ENCODE measurements around the gene NCKAP1. TPM values are rescaled to one million over a fixed set of nuclear protein-coding genes. Genes with fewer than 3 reads are reported as not detected.
A peak's percentile ranks its signal among the peaks of the same experiment; 100 is the strongest.

Gene NCKAP1
- total and polyA plus RNA-seq, 2 donors (not counting 3 experiments of a cell fraction or from before 2014, with no cell fraction given), result 49.4 to 130 TPM

- no peaks in the 10 kb centered on the region for H4K20me1 ChIP-seq (replicated peaks; ENCODE audit: control insufficient read depth, extremely low read depth, insufficient read depth, low read length)
- peak within 1 kb of the TSS; percentile 79 for H3K27ac ChIP-seq (ENCODE audit: insufficient read depth, low read depth, low read length)
- TF ChIP-seq GATA2 (IDR thresholded peaks at IDR 0.05; ENCODE audit: insufficient read depth, insufficient read length, low read depth, low read length) (no peak), MAX (IDR thresholded peaks at IDR 0.05; ENCODE audit: insufficient read depth, insufficient read length) (no peak), JUN (IDR thresholded peaks at IDR 0.05; ENCODE audit: borderline replicate concordance, insufficient read depth, insufficient read length, low read depth) (no peak), POLR2AphosphoS5 (IDR thresholded peaks at IDR 0.05; ENCODE audit: insufficient read depth, low read depth, low read length) (peak; percentile 71), MYC (IDR thresholded peaks at IDR 0.05; ENCODE audit: low read depth, low read length) (no peak), CTCF (IDR thresholded peaks at IDR 0.05; ENCODE audit: extremely low read depth in 1 of 2, insufficient read depth in 1 of 2, low read depth in 1 of 2, low read length in 2 of 2) (no peak), POLR2A (IDR thresholded peaks at IDR 0.05; ENCODE audit: low read depth, low read length) (peak; percentile 83), FOS (IDR thresholded peaks at IDR 0.05; ENCODE audit: borderline replicate concordance, insufficient read depth, low read length) (no peak), EZH2 (IDR thresholded peaks at IDR 0.05; ENCODE audit: borderline replicate concordance, low read depth, low read length, severe bottlenecking) (no peak)
- peak; percentile 94 for FAIRE-seq
- no peaks in the 10 kb centered on the region for H3K9me1 ChIP-seq (replicated peaks; ENCODE audit: control insufficient read depth, extremely low read depth, insufficient read depth, low read length)
- H3K27me3 ChIP-seq (ENCODE audit: control insufficient read depth in 2 of 2, insufficient read depth in 2 of 2, low read length in 2 of 2), result peaks cover 17 to 23% of the 10 kb centered on the region in 2 experiments
- dilution Hi-C loops (cut with MboI; ENCODE audit: extremely low pct_ligation_motif_present, low sequenced_read_pairs), result no loop called here
- no peaks in the 10 kb centered on the region for H3K9me3 ChIP-seq (replicated peaks; ENCODE audit: control insufficient read depth, insufficient read depth, low read length)
- H3K9ac ChIP-seq (replicated peaks; ENCODE audit: extremely low read depth, insufficient read depth, low read length), result peak within 1 kb of the TSS; percentile 88
- peak within 1 kb of the TSS; percentile 99 for H2AFZ ChIP-seq (ENCODE audit: low read depth, low read length)
- peak; percentile 97 for DNase-seq (ENCODE audit: low read depth, low spot score)
- intact Hi-C loops (cut with micrococcal nuclease), result loop anchor here (1.0 to 5.0 kb wide), 3 partner anchors 40 to 164 kb away; partner anchors contain the start of genes NCKAP1 and NUP35
- peak within 1 kb of the TSS; percentile 92 for H3K4me2 ChIP-seq (ENCODE audit: insufficient read depth, low read length)
- peak within 1 kb of the TSS; percentile 65 to 97 (median 89) for H3K4me3 ChIP-seq (replicated peaks in 1 of 3; ENCODE audit: insufficient read depth in 1 of 3, low read depth in 1 of 3, low read length in 3 of 3)
- CTCF ChIA-PET, result interaction anchor here (0.5 to 2.0 kb wide), 10 partner anchors 9 to 46 kb away, joined by 3 to 20 read pairs (median 4); no protein-coding TSS in a partner anchor
- H3K4me1 ChIP-seq (ENCODE audit: control insufficient read depth, extremely low read depth, insufficient read depth, low read length), result peaks cover 12% of the 10 kb centered on the region
- H3K79me2 ChIP-seq (ENCODE audit: control insufficient read depth, insufficient read depth, low read length), result no peaks in the 10 kb centered on the region
- BruUV-seq (replicated peaks), result TSS peak; percentile 86
- POLR2A ChIA-PET, result no interaction called here
- H3K36me3 ChIP-seq (ENCODE audit: control insufficient read depth in 2 of 2, extremely low read depth in 1 of 2, insufficient read depth in 2 of 2, low read length in 2 of 2), result no peaks in the 10 kb centered on the region
Measured at GRCh38 chr2:183078464-183079138, 40.3 kb upstream of the NCKAP1 start, which contains the start of gene DUSP19. Gene DUSP19, plus strand, starts transcription at chr2:183078747. Its CDS starts 187 bp downstream, at chr2:183078934.

Data from endothelial cell of umbilical vein (primary cell).